ENCODE measurements around the gene DPYSL4. TPM values are rescaled to one million over a fixed set of nuclear protein-coding genes. Genes with fewer than 3 reads are reported as not detected.

DPYSL4 gene
- total and polyA plus RNA-seq, 2 of the 4 experiments (the other 2 are of a cell fraction), result 8.1 to 30.5 TPM

DNA sequence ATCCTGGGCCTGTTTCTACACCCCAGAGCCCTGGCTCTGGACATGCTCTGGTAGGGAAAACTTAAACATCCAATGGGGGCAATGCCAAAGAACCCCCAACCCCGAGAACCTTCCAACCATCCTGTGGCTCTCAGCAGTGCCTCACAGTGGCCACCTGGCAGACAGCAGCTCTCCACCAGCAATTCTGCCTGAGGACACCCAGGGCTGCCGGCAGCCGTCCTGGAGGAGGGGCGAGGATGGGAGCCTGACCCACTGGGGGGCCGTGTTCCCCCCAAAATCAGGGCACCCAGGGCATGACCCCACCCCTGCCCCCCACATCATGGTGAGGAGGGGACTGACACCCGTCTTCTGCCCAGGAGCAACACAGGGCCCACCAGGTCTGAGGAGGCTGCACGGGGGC, 32.7 kb downstream of the DPYSL4 start:
- Histone ChIP-seq H3K23ac (ENCODE audit: low read depth, low read length) (no peak overlapping the region), H2BK120ac (ENCODE audit: low read depth, low read length) (no peak overlapping the region), H3K4me3 (ENCODE audit: insufficient read depth, low read depth, low read length) (no peak overlapping the region), H3K9me1 (ENCODE audit: insufficient read depth, low read length) (no peaks in the 10 kb centered on the region), H3K9ac (ENCODE audit: low read depth, low read length) (no peak overlapping the region), H3K36me3 (ENCODE audit: control insufficient read depth, insufficient read depth, low read length) (no peaks in the 10 kb centered on the region), H2BK15ac (ENCODE audit: low read depth, low read length) (no peak overlapping the region), H3K56ac (ENCODE audit: extremely low read depth, insufficient read depth, low read length) (no peak overlapping the region), H2AFZ (replicated peaks; ENCODE audit: low read length, poor library complexity) (no peak overlapping the region), H2AK9ac (replicated peaks; ENCODE audit: low read depth, low read length, poor library complexity) (no peak overlapping the region), H3K4me2 (ENCODE audit: low read depth, low read length) (no peak overlapping the region), H3K27me3 (ENCODE audit: control insufficient read depth, insufficient read depth, low read length) (no peaks in the 10 kb centered on the region), H2BK5ac (ENCODE audit: low read depth, low read length, poor library complexity, severe bottlenecking) (no peak overlapping the region), H2AK5ac (ENCODE audit: low read depth, low read length) (no peak overlapping the region), H3K4ac (ENCODE audit: low read depth, low read length) (no peak overlapping the region), H4K8ac (ENCODE audit: low read depth in 2 of 2, low read length in 2 of 2) (no peak overlapping the region), H3K9me3 (ENCODE audit: control insufficient read depth, insufficient read depth, low read length) (0 out of 2 replicates have a peak, but pooled peaks cover 2% of the 10 kb centered on the region), H3K79me1 (ENCODE audit: low read depth in 1 of 2, low read length in 2 of 2) (no peaks in the 10 kb centered on the region), H4K91ac (ENCODE audit: insufficient read depth, low read depth, low read length) (no peak overlapping the region), H4K20me1 (ENCODE audit: insufficient read depth, low read length) (no peaks in the 10 kb centered on the region), H3K18ac (ENCODE audit: low read depth, low read length) (no peak overlapping the region), H3K27ac (ENCODE audit: insufficient read depth, low read length) (no peak overlapping the region), H3K4me1 (ENCODE audit: control insufficient read depth, insufficient read depth, low read length) (no peaks in the 10 kb centered on the region), H3K14ac (replicated peaks; ENCODE audit: low read depth, low read length) (no peak overlapping the region), H4K5ac (ENCODE audit: low read depth, low read length) (no peak overlapping the region), H2BK20ac (ENCODE audit: low read depth, low read length) (no peak overlapping the region)
- dilution Hi-C loops (cut with HindIII; ENCODE audit: low sequenced_read_pairs, unreplicated experiment), result no loop called here
- ChIA-PET POLR2A (ENCODE audit: unreplicated experiment) (no interaction called here), CTCF (interaction anchor here (0.5 kb wide), 1 partner anchor 132 kb away, joined by 3 read pairs; no protein-coding TSS in a partner anchor)
- in situ Hi-C loops (cut with MboI; ENCODE audit: low sequenced_read_pairs), result no loop called here
- BruUV-seq (replicated peaks), result no TSS peak
- 40% methylated on average over 1 of the region's 7 CpGs; no CpG with 5 or more reads in 1 of the 2 experiments for WGBS, 2 experiments (ENCODE audit: extremely low coverage in 2 of 2, insufficient read length in 1 of 2)
- intact Hi-C loops (cut with micrococcal nuclease), result no loop called here
- ATAC-seq (ENCODE audit: low read depth) (no peak), DNase-seq (no peak)
- TF ChIP-seq, protein P1, sequence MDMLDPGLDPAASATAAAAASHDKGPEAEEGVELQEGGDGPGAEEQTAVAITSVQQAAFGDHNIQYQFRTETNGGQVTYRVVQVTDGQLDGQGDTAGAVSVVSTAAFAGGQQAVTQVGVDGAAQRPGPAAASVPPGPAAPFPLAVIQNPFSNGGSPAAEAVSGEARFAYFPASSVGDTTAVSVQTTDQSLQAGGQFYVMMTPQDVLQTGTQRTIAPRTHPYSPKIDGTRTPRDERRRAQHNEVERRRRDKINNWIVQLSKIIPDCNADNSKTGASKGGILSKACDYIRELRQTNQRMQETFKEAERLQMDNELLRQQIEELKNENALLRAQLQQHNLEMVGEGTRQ (IDR thresholded peaks at IDR 0.05; ENCODE audit: low read depth, low read length), result no peak
- no peak for TF ChIP-seq BHLHE40 (IDR thresholded peaks at IDR 0.05; ENCODE audit: low read depth, low read length)
- TF ChIP-seq, protein P2, sequence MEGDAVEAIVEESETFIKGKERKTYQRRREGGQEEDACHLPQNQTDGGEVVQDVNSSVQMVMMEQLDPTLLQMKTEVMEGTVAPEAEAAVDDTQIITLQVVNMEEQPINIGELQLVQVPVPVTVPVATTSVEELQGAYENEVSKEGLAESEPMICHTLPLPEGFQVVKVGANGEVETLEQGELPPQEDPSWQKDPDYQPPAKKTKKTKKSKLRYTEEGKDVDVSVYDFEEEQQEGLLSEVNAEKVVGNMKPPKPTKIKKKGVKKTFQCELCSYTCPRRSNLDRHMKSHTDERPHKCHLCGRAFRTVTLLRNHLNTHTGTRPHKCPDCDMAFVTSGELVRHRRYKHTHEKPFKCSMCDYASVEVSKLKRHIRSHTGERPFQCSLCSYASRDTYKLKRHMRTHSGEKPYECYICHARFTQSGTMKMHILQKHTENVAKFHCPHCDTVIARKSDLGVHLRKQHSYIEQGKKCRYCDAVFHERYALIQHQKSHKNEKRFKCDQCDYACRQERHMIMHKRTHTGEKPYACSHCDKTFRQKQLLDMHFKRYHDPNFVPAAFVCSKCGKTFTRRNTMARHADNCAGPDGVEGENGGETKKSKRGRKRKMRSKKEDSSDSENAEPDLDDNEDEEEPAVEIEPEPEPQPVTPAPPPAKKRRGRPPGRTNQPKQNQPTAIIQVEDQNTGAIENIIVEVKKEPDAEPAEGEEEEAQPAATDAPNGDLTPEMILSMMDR (conservative IDR thresholded peaks at IDR 0.05; ENCODE audit: low read depth, low read length), result peak; percentile 11; the same call in 1 of the 2 replicates

Data from IMR-90 (cell line).